Smooth muscle cell (in vitro differentiated cells): ENCODE data around the gene ALDH3A2. TPM values are rescaled to one million over a fixed set of nuclear protein-coding genes. Genes with fewer than 3 reads are reported as not detected.

Experiments used
- DNase-seq: peaks from one replicate; lab custom pipeline; 2025; ENCODE audit not compliant: unreplicated experiment; lab: John Stamatoyannopoulos, UW
- H2AFZ ChIP-seq: fragments of 200-600 bp; sonication (generic); 2 replicates; pipeline ENCODE4 v1.6.0; 2016; ENCODE audit warnings: antibody characterized with exemption, low read depth, mild to moderate bottlenecking
- H3F3A ChIP-seq: fragments of 200-600 bp; sonication (generic); 2 replicates; pipeline ENCODE4 v1.6.0; 2017; ENCODE audit warnings: antibody characterized with exemption, low read depth
- H3K27ac ChIP-seq: fragments of 200-600 bp; sonication (generic); 2 replicates; pipeline ENCODE4 v1.5.1; 2016; ENCODE audit warnings: low read depth, mild to moderate bottlenecking
- H3K27me3 ChIP-seq: fragments of 200-600 bp; sonication (generic); 2 replicates; pipeline ENCODE4 v1.6.1; 2016; ENCODE audit warnings: low read depth, mild to moderate bottlenecking
- H3K36me3 ChIP-seq: fragments of 200-600 bp; sonication (generic); 2 replicates; pipeline ENCODE4 v1.5.1; 2016; ENCODE audit warnings: low read depth
- H3K4me1 ChIP-seq: fragments of 200-600 bp; sonication (generic); 2 replicates; pipeline ENCODE4 v1.5.1; 2016; ENCODE audit warnings: low read depth
- H3K4me2 ChIP-seq: fragments of 200-600 bp; sonication (generic); 2 replicates; pipeline ENCODE4 v1.6.0; 2016; ENCODE audit warnings: mild to moderate bottlenecking
- H3K4me3 ChIP-seq: fragments of 200-600 bp; sonication (generic); 2 replicates; pipeline ENCODE4 v1.5.1; 2016; ENCODE audit warnings: mild to moderate bottlenecking
- H3K79me2 ChIP-seq: fragments of 200-600 bp; sonication (generic); 2 replicates; pipeline ENCODE4 v1.6.0; 2016; ENCODE audit warnings: low read depth, mild to moderate bottlenecking
- H3K9ac ChIP-seq: fragments of 200-600 bp; sonication (generic); 2 replicates; pipeline ENCODE4 v1.6.0; 2016; ENCODE audit warnings: low read depth
- H3K9me3 ChIP-seq: fragments of 200-600 bp; sonication (generic); replicated peaks from 2 replicates; pipeline ENCODE4 v1.5.1; 2016; ENCODE audit warnings: low read depth
- H4K20me1 ChIP-seq: fragments of 200-600 bp; sonication (generic); 2 replicates; pipeline ENCODE4 v1.6.0; 2016; ENCODE audit warnings: low read depth
- CTCF ChIP-seq: fragments of 200-600 bp; sonication (generic); IDR thresholded peaks from 2 replicates; pipeline ENCODE4 v1.5.1; 2017; ENCODE audit warnings: borderline replicate concordance, mild to moderate bottlenecking, antibody characterized with exemption; ENCODE audit not compliant: insufficient read depth, poor library complexity, severe bottlenecking
- WGBS: methylation state at CpG from one replicate; pipeline ENCODE4 v1.1.7; 2016; ENCODE audit warnings: low lambda C conversion rate; 5-methylcytosine and 5-hydroxymethylcytosine counted together
- polyA plus RNA-seq: library from polyadenylated mRNA; unstranded; fragments of >200 nt; fragmentation: Nextera tagmentation; extraction: Ambion mirVana; gene quantifications from 2 replicates; pipeline ENCODE4 v1.2.1, GENCODE V29; 2016
- total RNA-seq: library from RNA; depleted of rRNA; stranded (reverse); fragments of >200 nt; gene quantifications from 2 replicates; pipeline ENCODE4 v1.2.3, GENCODE V29; 2014

ALDH3A2 gene
- total and polyA plus RNA-seq, 2 experiments from 2014 or later: 13.5 to 26.9 TPM

GRCh38 chr17:19720631-19721426, 72.3 kb downstream of the ALDH3A2 start:
- H3K4me1 ChIP-seq: peaks cover 5% of the 10 kb centered on the region
- no peak overlapping the region for H2AFZ ChIP-seq
- H3K36me3 ChIP-seq: no peaks in the 10 kb centered on the region
- no peak overlapping the region for H3K27ac ChIP-seq
- H3K27me3 ChIP-seq: no peaks in the 10 kb centered on the region
- no peak overlapping the region for H3K4me2 ChIP-seq
- TF ChIP-seq CTCF: no peak
- H4K20me1 ChIP-seq: no peaks in the 10 kb centered on the region
- no peaks in the 10 kb centered on the region for H3K9me3 ChIP-seq
- no peak for DNase-seq
- 71% methylated on average over 9 of the region's 9 CpGs for WGBS
- H3K79me2 ChIP-seq: no peaks in the 10 kb centered on the region
- H3K9ac ChIP-seq: no peak overlapping the region
- H3F3A ChIP-seq: no peaks in the 10 kb centered on the region
- H3K4me3 ChIP-seq: no peak overlapping the region

GRCh38 chr17:19723964-19724363, 75.4 kb downstream of the ALDH3A2 start:
- no peak overlapping the region for H3K27ac ChIP-seq
- H3K4me3 ChIP-seq: no peak overlapping the region
- H3K27me3 ChIP-seq: no peaks in the 10 kb centered on the region
- no peaks in the 10 kb centered on the region for H3K79me2 ChIP-seq
- no peak overlapping the region for H3K4me2 ChIP-seq
- H3K9me3 ChIP-seq: no peaks in the 10 kb centered on the region
- WGBS: 89% methylated on average over 1 of the region's 1 CpG
- no peaks in the 10 kb centered on the region for H3K4me1 ChIP-seq
- H4K20me1 ChIP-seq: no peaks in the 10 kb centered on the region
- no peaks in the 10 kb centered on the region for H3K36me3 ChIP-seq
- TF ChIP-seq CTCF: no peak
- no peak overlapping the region for H3K9ac ChIP-seq
- DNase-seq: no peak
- H2AFZ ChIP-seq: no peak overlapping the region
- H3F3A ChIP-seq: no peaks in the 10 kb centered on the region

- H3F3A ChIP-seq: no peaks in the 10 kb centered on the region
- no peaks in the 10 kb centered on the region for H3K79me2 ChIP-seq
- H3K27ac ChIP-seq: no peak overlapping the region
- 96% methylated on average over 46 of the region's 55 CpGs for WGBS
- H3K36me3 ChIP-seq: no peaks in the 10 kb centered on the region
- H3K4me2 ChIP-seq: no peak overlapping the region
- no peak overlapping the region for H2AFZ ChIP-seq
- no peaks in the 10 kb centered on the region for H4K20me1 ChIP-seq
- no peaks in the 10 kb centered on the region for H3K4me1 ChIP-seq
- H3K9me3 ChIP-seq: no peaks in the 10 kb centered on the region
- no peak for DNase-seq
- no peak overlapping the region for H3K9ac ChIP-seq
- TF ChIP-seq CTCF: no peak
- H3K4me3 ChIP-seq: no peak overlapping the region
- no peaks in the 10 kb centered on the region for H3K27me3 ChIP-seq
These were observed 76.2 kb downstream of the ALDH3A2 start for GRCh38 chr17:19724501-19725420.
